Stomach (tissue), 9 donors: ENCODE results near the gene DMRT3. TPM values are rescaled to one million over a fixed set of nuclear protein-coding genes. Genes with fewer than 3 reads are reported as not detected.

Source experiments
- DNase-seq, 2 donors: peaks; one replicate each; pipeline versions ENCODE4 v3.0.0 to v3.0.0-alpha.2; 2013 to 2019
- H3K27ac ChIP-seq, 5 donors: fragments of 200-600 bp in 4 of 5; sonication (generic) in 4 of 5; one replicate each; pipeline ENCODE4 v1.5.1; 2013 to 2019; ENCODE audit warnings: mild to moderate bottlenecking in 1 of 5, moderate library complexity in 1 of 5
- H3K27me3 ChIP-seq, 3 donors: fragments of 200-600 bp; sonication (generic); one replicate each; pipeline ENCODE4 v1.5.1; 2017 to 2019; ENCODE audit warnings: mixed run types in 1 of 3
- H3K36me3 ChIP-seq, 4 donors: fragments of 200-600 bp; sonication (generic); 1 replicate in 3 of 4; 2 replicates in 1 of 4; pipeline ENCODE4 v1.5.1; 2016 to 2019
- H3K4me1 ChIP-seq, 4 donors: fragments of 200-600 bp; sonication (generic); one replicate each; pipeline ENCODE4 v1.5.1; 2016 to 2019
- H3K4me3 ChIP-seq, 4 donors: fragments of 200-600 bp; sonication (generic) in 3 of 4; one replicate each; pipeline ENCODE4 v1.5.1; 2016 to 2019; ENCODE audit warnings: mild to moderate bottlenecking in 1 of 4
- H3K9me3 ChIP-seq, 4 donors: fragments of 200-600 bp; sonication (generic); one replicate each; pipeline ENCODE4 v1.5.1; 2016 to 2019
- CTCF ChIP-seq, 7 experiments: fragments of 450-650 bp in 4 of 7; fragments of 200-600 bp in 3 of 7; sonication (generic) in 3 of 7; IDR thresholded peaks; one replicate each; pipeline ENCODE4 v1.5.1; 2016 to 2019; ENCODE audit warnings: antibody characterized with exemption in 7 of 7, control low read depth in 2 of 7, mild to moderate bottlenecking in 1 of 7
- EP300 ChIP-seq: sonication (generic); formaldehyde crosslinking; IDR thresholded peaks from one replicate; pipeline ENCODE4 v1.6.1; 2017; ENCODE audit warnings: antibody characterized with exemption
- POLR2A ChIP-seq, 4 donors: fragments of 450-650 bp; IDR thresholded peaks; one replicate each; pipeline ENCODE4 v1.6.1; 2016; ENCODE audit warnings: antibody characterized with exemption in 4 of 4, control low read depth in 2 of 4, mild to moderate bottlenecking in 1 of 4, moderate library complexity in 1 of 4
- POLR2AphosphoS5 ChIP-seq, 3 donors: sonication (generic); formaldehyde crosslinking; IDR thresholded peaks; one replicate each; pipeline ENCODE4 v1.6.1; 2016; ENCODE audit warnings: antibody characterized with exemption in 3 of 3
- WGBS, 5 donors: extraction: QIAGEN DNeasy Blood & Tissue Kit in 3 of 5; methylation state at CpG; one replicate each; pipeline versions ENCODE4 v1.1.5 to v1.1.7; 2013 to 2018; 5-methylcytosine and 5-hydroxymethylcytosine counted together
- intact Hi-C: fragments of 100-400 bp; cut with DNase I; formaldehyde crosslinking; loops from one replicate; pipeline ENCODE4 v1.15.1; 2023; ENCODE audit warnings: low total_unique reads
- polyA plus RNA-seq, 3 donors: library from polyadenylated mRNA; stranded (reverse); fragments of 200-250 nt; gene quantifications; one replicate each; pipeline ENCODE4 v1.2.3, GENCODE V29; 2013
- total RNA-seq, 5 donors: library from RNA; depleted of rRNA; stranded (reverse); fragments of >200 nt; gene quantifications; one replicate each; pipeline versions ENCODE4 v1.1.0 to v1.2.3, GENCODE V29; 2014 to 2016
- donor health status: healthy with polysubstance abuse.
- donor health status: Bipolar disorder and iron deficiency.
- donor health status: healthy.

DMRT3 gene
- total and polyA plus RNA-seq, 8 donors: 0.35 TPM; not detected in 7

- H3K9me3 ChIP-seq: peaks cover 0 to 17% (median 3%) of the 10 kb centered on the region in 4 donors
- peaks cover 31 to 99% (median 78%) of the 10 kb centered on the region in 3 donors for H3K27me3 ChIP-seq
- peaks cover 13 to 35% (median 27%) of the 10 kb centered on the region in 4 donors for H3K4me1 ChIP-seq
- no peak for TF ChIP-seq POLR2A (IDR thresholded peaks at IDR 0.05)
- no peak for TF ChIP-seq POLR2AphosphoS5 (IDR thresholded peaks at IDR 0.05)
- TF ChIP-seq CTCF (IDR thresholded peaks at IDR 0.05): no peak
- TF ChIP-seq EP300: no peak
- no peak overlapping the region for H3K27ac ChIP-seq
- intact Hi-C loops: no loop called here
- DNase-seq: no peak
- H3K4me3 ChIP-seq: no peak overlapping the region
- no peaks in the 10 kb centered on the region for H3K36me3 ChIP-seq
- 10 to 13% (median 10%) methylated on average over 6 of the region's 6 CpGs for WGBS, 5 donors
Observed at GRCh38 chr9:967436-967835, 9.0 kb upstream of the DMRT3 start.

GRCh38 chr9:967903-968641, 8.4 kb upstream of the DMRT3 start:
- intact Hi-C loops: no loop called here
- no peaks in the 10 kb centered on the region for H3K36me3 ChIP-seq
- H3K27me3 ChIP-seq: peaks cover 36 to 99% (median 78%) of the 10 kb centered on the region in 3 donors
- DNase-seq: no peak
- peaks cover 19 to 42% (median 33%) of the 10 kb centered on the region in 4 donors for H3K4me1 ChIP-seq
- 8 to 14% (median 12%) methylated on average over 14 to 15 of the region's 15 CpGs for WGBS, 5 donors
- H3K27ac ChIP-seq: no peak overlapping the region
- TF ChIP-seq EP300: no peak
- TF ChIP-seq POLR2AphosphoS5 (IDR thresholded peaks at IDR 0.05): no peak
- no peak for TF ChIP-seq POLR2A (IDR thresholded peaks at IDR 0.05)
- TF ChIP-seq CTCF (IDR thresholded peaks at IDR 0.05): no peak
- H3K4me3 ChIP-seq: no peak overlapping the region
- peaks cover 0 to 17% (median 3%) of the 10 kb centered on the region in 4 donors for H3K9me3 ChIP-seq

GRCh38 chr9:969310-970150, 6.9 kb upstream of the DMRT3 start:
- 9 to 19% (median 12%) methylated on average over 47 to 49 of the region's 49 CpGs for WGBS, 5 donors
- DNase-seq: no peak
- H3K4me1 ChIP-seq: peaks cover 20 to 46% (median 36%) of the 10 kb centered on the region in 4 donors
- TF ChIP-seq CTCF (IDR thresholded peaks at IDR 0.05): no peak
- no peak for TF ChIP-seq POLR2A (IDR thresholded peaks at IDR 0.05)
- no peak for TF ChIP-seq EP300
- TF ChIP-seq POLR2AphosphoS5 (IDR thresholded peaks at IDR 0.05): no peak
- H3K27me3 ChIP-seq: peaks cover 45 to 100% (median 90%) of the 10 kb centered on the region in 3 donors
- H3K27ac ChIP-seq: no peak overlapping the region
- H3K9me3 ChIP-seq: peaks cover 0 to 17% (median 3%) of the 10 kb centered on the region in 4 donors
- H3K36me3 ChIP-seq: no peaks in the 10 kb centered on the region
- intact Hi-C loops: no loop called here
- H3K4me3 ChIP-seq: no peak overlapping the region

GRCh38 chr9:970151-970996, 6.1 kb upstream of the DMRT3 start:
- peaks cover 45 to 100% (median 92%) of the 10 kb centered on the region in 3 donors for H3K27me3 ChIP-seq
- H3K36me3 ChIP-seq: no peaks in the 10 kb centered on the region
- no peak for TF ChIP-seq CTCF (IDR thresholded peaks at IDR 0.05)
- TF ChIP-seq POLR2A (IDR thresholded peaks at IDR 0.05): no peak
- no peak for TF ChIP-seq POLR2AphosphoS5 (IDR thresholded peaks at IDR 0.05)
- no peak for TF ChIP-seq EP300
- DNase-seq: no peak
- no peak overlapping the region for H3K4me3 ChIP-seq
- no peak overlapping the region for H3K27ac ChIP-seq
- H3K9me3 ChIP-seq: peaks cover 0 to 17% (median 3%) of the 10 kb centered on the region in 4 donors
- peaks cover 20 to 46% (median 36%) of the 10 kb centered on the region in 4 donors for H3K4me1 ChIP-seq
- intact Hi-C loops: no loop called here
- 8 to 14% (median 11%) methylated on average over 36 to 57 of the region's 57 CpGs for WGBS, 5 donors
